Memory B cell (primary cell): ENCODE results near the gene SAP30BP.

Experiments
- ATAC-seq: fragments of 150-1000 bp; cut with Tn5 transposase; 2 replicates; pipeline ENCODE4 v1.10.0; 2021; ENCODE audit warnings: low read depth, mild to moderate bottlenecking, moderate library complexity
- DNase-seq, 2 donors: peaks; one replicate each; pipeline ENCODE4 v3.0.0; 2022; ENCODE audit warnings: low spot score in 2 of 2
- H3K27ac Mint-ChIP-seq: one replicate; pipeline ENCODE4 v1.8.0; 2022; ENCODE audit warnings: mild to moderate bottlenecking, moderate library complexity, mixed read lengths
- H3K27me3 Mint-ChIP-seq: one replicate; pipeline ENCODE4 v1.8.0; 2022; ENCODE audit warnings: mixed read lengths
- H3K36me3 Mint-ChIP-seq: one replicate; pipeline ENCODE4 v1.8.0; 2022; ENCODE audit warnings: mild to moderate bottlenecking, mixed read lengths
- H3K4me1 Mint-ChIP-seq: one replicate; pipeline ENCODE4 v1.8.0; 2022; ENCODE audit warnings: mixed read lengths
- H3K4me3 Mint-ChIP-seq: one replicate; pipeline ENCODE4 v1.8.0; 2022; ENCODE audit warnings: mild to moderate bottlenecking, moderate library complexity, mixed read lengths
- H3K9me3 Mint-ChIP-seq: one replicate; pipeline ENCODE4 v1.8.0; 2022; ENCODE audit warnings: mixed read lengths

The SAP30BP gene

GRCh38 chr17:75649687-75650086, 17.5 kb upstream of the SAP30BP start:
- Mint-ChIP-seq H3K9me3 (no peaks in the 10 kb centered on the region), H3K4me1 (peaks cover 4% of the 10 kb centered on the region), H3K27me3 (no peaks in the 10 kb centered on the region), H3K4me3 (no peak overlapping the region), H3K27ac (no peak overlapping the region), H3K36me3 (peaks cover 19% of the 10 kb centered on the region)
- no peak for DNase-seq
- ATAC-seq = no peak

- Mint-ChIP-seq H3K4me3 (no peak overlapping the region), H3K36me3 (peaks cover 19% of the 10 kb centered on the region), H3K27me3 (no peaks in the 10 kb centered on the region), H3K9me3 (no peaks in the 10 kb centered on the region), H3K27ac (no peak overlapping the region), H3K4me1 (peaks cover 4% of the 10 kb centered on the region)
- no peak for DNase-seq
- ATAC-seq = no peak
These were observed 16.3 kb upstream of the SAP30BP start for GRCh38 chr17:75650874-75651273.

DNA sequence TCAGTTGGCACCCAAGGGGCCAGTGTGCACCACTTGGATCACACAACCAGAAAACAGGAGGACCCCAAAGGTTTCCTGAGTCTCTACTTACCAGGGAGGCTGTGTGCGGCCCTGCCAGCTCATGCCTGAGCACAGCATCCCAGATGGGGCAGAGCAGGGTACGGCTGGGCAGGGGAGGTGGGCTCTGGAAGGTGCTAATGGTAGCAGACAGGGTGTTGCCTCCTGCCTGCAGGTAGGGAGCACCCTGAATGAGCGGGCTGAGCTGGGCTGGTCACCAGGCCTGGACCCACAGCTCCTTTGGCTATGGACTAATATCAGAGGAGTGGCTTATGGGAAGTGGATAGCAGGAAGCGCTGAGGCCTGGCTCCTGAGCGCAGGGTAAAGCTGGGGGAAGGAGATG, 14.8 kb upstream of the SAP30BP start:
- ATAC-seq = no peak
- Mint-ChIP-seq H3K4me1 (peaks cover 4% of the 10 kb centered on the region), H3K9me3 (no peaks in the 10 kb centered on the region), H3K36me3 (peaks cover 19% of the 10 kb centered on the region), H3K27me3 (no peaks in the 10 kb centered on the region), H3K27ac (no peak overlapping the region), H3K4me3 (no peak overlapping the region)
- no peak for DNase-seq

DNA sequence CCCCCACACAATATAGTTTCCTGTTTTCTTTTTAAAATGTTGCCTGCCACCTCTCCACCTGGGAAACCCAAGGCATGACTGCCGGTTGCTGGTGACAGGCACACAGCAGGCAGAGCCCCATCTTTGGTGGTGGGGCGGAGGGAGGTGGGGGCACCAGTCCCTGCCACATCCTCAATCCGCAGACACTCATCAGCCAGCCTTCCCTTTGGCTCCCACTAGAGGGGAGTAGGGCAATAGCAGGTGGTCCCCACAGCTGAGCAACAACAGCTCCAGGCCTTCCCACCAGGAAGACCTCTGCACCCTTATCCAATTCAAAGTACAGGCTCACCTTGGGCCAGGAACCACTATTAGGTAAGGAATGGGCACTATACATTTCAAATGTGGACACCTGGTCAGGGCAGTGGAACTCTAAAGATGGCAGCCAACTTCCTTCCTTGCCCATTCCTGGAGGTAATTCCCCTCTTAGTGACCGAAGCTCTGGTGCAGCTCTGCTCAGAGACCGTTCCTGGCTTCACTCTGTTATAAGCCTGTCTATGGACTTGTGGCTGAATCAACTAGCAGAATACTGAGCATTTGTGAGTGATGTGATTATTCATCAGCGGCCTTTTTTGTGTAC, 14.1 kb upstream of the SAP30BP start:
- DNase-seq = peak in 1 of 2 donors; percentile 29
- Mint-ChIP-seq H3K36me3 (peaks cover 19% of the 10 kb centered on the region), H3K27ac (peak overlapping the region; percentile 23), H3K4me3 (no peak overlapping the region), H3K4me1 (peaks cover 4% of the 10 kb centered on the region), H3K27me3 (no peaks in the 10 kb centered on the region), H3K9me3 (no peaks in the 10 kb centered on the region)
- ATAC-seq = peak; percentile 76

DNA sequence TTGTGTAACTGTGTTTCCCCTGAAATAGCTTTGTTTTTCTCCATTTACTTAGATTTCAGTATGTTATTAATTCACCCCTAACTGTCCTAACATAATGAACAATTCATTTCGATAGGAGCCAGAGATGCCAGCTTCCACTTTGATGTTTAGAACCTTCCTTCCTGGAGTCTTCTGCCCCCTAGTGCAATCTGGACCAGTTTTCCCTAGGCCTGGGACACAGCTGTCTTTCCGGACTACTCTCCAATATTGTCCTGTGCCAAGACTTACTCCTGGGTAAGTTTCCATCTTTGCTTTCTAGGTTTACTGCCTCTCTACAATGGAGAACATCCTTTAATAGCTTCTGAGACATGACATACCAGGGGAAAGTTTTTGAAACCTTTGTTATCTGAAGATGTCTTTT, 13.0 kb upstream of the SAP30BP start:
- H3K27me3 Mint-ChIP-seq = no peaks in the 10 kb centered on the region
- H3K4me1 Mint-ChIP-seq = peaks cover 4% of the 10 kb centered on the region
- ATAC-seq (no peak), DNase-seq (no peak)
- H3K4me3 Mint-ChIP-seq = no peak overlapping the region
- H3K27ac Mint-ChIP-seq = no peak overlapping the region
- peaks cover 20% of the 10 kb centered on the region for H3K36me3 Mint-ChIP-seq
- H3K9me3 Mint-ChIP-seq = no peaks in the 10 kb centered on the region

- no peak overlapping the region for H3K27ac Mint-ChIP-seq
- no peaks in the 10 kb centered on the region for H3K27me3 Mint-ChIP-seq
- peaks cover 14% of the 10 kb centered on the region for H3K36me3 Mint-ChIP-seq
- no peak overlapping the region for H3K4me3 Mint-ChIP-seq
- no peak for ATAC-seq
- no peaks in the 10 kb centered on the region for H3K9me3 Mint-ChIP-seq
- no peak for DNase-seq
- H3K4me1 Mint-ChIP-seq = peaks cover 5% of the 10 kb centered on the region
These were observed 8.9 kb upstream of the SAP30BP start for GRCh38 chr17:75658237-75658636.

GRCh38 chr17:75661531-75661930, 5.6 kb upstream of the SAP30BP start:
- no peak for DNase-seq
- peaks cover 15% of the 10 kb centered on the region for H3K4me1 Mint-ChIP-seq
- no peak overlapping the region for H3K27ac Mint-ChIP-seq
- no peaks in the 10 kb centered on the region for H3K9me3 Mint-ChIP-seq
- H3K27me3 Mint-ChIP-seq = no peaks in the 10 kb centered on the region
- H3K36me3 Mint-ChIP-seq = peaks cover 8% of the 10 kb centered on the region
- ATAC-seq = no peak
- no peak overlapping the region for H3K4me3 Mint-ChIP-seq

DNA sequence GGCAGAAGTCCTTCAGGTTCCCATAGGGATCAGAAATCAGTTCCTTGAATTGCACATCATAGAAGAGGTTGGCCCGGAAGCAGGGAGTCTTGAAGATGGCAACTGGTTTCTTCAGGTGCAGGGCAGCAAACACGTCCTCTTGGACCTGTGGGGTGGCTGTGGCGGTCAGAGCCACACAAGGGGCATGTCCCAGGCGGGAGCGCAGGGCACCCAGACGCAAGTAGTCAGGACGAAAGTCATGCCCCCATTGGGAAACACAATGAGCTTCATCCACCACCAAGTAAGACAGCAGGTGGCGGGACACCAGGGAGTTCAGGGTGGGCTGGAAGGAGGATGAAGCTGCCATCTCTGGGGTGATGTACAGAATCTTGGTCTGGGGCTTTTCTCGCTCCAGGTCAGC, 4.6 kb upstream of the SAP30BP start:
- peaks cover 15% of the 10 kb centered on the region for H3K4me1 Mint-ChIP-seq
- ATAC-seq = no peak

GRCh38 chr17:75664099-75664549, 3.0 kb upstream of the SAP30BP start:
- peaks cover 7% of the 10 kb centered on the region for H3K36me3 Mint-ChIP-seq
- ATAC-seq = peak; percentile 82

More for the DNA sequence above, 4.6 kb upstream of the SAP30BP start:
- no peak for DNase-seq
- Mint-ChIP-seq H3K9me3 (no peaks in the 10 kb centered on the region), H3K4me3 (no peak overlapping the region), H3K27ac (no peak overlapping the region), H3K36me3 (peaks cover 8% of the 10 kb centered on the region), H3K27me3 (no peaks in the 10 kb centered on the region)

DNA sequence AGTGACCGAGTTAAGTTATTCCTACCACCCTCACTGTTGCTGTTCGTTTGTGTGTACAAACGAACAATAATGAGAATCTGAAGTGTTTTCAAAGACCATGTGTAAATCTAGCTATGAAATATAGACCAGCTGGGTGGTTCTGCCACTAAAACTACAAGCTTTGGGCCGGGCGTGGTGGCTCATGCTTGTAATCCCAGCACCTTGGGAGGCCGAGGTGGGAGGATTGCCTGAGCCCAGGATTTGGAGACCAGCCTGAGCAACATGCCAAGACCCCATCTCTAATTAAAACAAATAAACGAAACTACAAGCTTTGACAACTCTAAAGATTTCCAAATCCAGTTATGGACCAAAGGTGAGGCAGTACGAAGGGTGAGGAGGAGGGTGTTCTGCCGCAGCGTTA, 1.2 kb upstream of the SAP30BP start:
- ATAC-seq = no peak
- H3K27ac Mint-ChIP-seq = no peak overlapping the region
- no peaks in the 10 kb centered on the region for H3K27me3 Mint-ChIP-seq
- peaks cover 25% of the 10 kb centered on the region for H3K4me1 Mint-ChIP-seq
- DNase-seq = no peak
- no peaks in the 10 kb centered on the region for H3K9me3 Mint-ChIP-seq
- peak overlapping the region; percentile 32 for H3K4me3 Mint-ChIP-seq
- H3K36me3 Mint-ChIP-seq = peaks cover 15% of the 10 kb centered on the region

More at GRCh38 chr17:75664099-75664549, 3.0 kb upstream of the SAP30BP start:
- Mint-ChIP-seq H3K9me3 (no peaks in the 10 kb centered on the region), H3K4me1 (peaks cover 19% of the 10 kb centered on the region), H3K27me3 (no peaks in the 10 kb centered on the region), H3K27ac (peak overlapping the region; percentile 97), H3K4me3 (peak overlapping the region; percentile 55)
- DNase-seq = peak; percentile 24 to 69

- H3K9me3 Mint-ChIP-seq = no peaks in the 10 kb centered on the region
- H3K4me1 Mint-ChIP-seq = peaks cover 23% of the 10 kb centered on the region
- no peak overlapping the region for H3K27ac Mint-ChIP-seq
- no peak overlapping the region for H3K4me3 Mint-ChIP-seq
- ATAC-seq (no peak), DNase-seq (no peak)
- no peaks in the 10 kb centered on the region for H3K27me3 Mint-ChIP-seq
- H3K36me3 Mint-ChIP-seq = peaks cover 18% of the 10 kb centered on the region
These were observed 687 bp downstream of the SAP30BP start for GRCh38 chr17:75667825-75668224.

DNA sequence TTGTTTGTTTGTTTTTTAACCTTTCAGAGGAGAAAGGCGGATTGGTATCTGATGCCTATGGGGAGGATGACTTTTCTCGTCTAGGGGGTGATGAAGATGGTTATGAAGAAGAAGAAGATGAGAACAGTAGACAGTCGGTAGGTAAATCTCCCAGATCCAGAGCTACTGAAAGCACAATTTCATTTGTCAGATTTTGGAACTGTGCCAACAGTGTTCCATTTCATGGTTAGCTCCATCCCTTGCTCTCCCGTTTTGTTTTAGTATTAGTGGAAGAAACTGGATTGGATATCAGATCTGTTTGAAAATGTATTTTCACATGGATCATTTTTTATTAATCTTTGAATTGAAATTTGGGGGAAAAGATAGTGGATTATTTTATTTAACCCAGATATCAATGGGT, 1.4 kb downstream of the SAP30BP start:
- H3K36me3 Mint-ChIP-seq = peaks cover 18% of the 10 kb centered on the region
- H3K27ac Mint-ChIP-seq = peak overlapping the region; percentile 67
- no peaks in the 10 kb centered on the region for H3K27me3 Mint-ChIP-seq
- H3K4me1 Mint-ChIP-seq = peaks cover 23% of the 10 kb centered on the region
- no peaks in the 10 kb centered on the region for H3K9me3 Mint-ChIP-seq
- no peak for DNase-seq
- H3K4me3 Mint-ChIP-seq = no peak overlapping the region
- no peak for ATAC-seq

DNA sequence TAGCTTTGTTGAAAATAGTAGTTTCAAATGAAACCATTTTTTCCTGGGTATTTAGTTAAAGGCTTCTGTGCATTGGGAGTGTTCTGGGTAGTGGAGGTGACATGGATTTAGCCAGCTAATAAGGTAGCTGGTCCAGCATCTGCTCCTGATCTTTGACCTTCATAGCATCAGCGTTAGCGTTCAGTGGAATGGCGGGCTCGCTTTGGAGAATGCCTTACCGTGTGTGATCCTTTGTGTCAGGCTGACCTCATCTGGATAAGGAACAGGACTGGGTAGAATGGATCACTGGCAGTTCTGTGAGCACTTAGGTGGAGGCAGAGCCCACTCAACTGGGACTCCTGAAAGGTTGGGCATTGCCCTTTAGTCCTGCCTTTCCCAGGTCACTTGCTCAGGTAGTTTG, 3.7 kb downstream of the SAP30BP start:
- Mint-ChIP-seq H3K9me3 (no peaks in the 10 kb centered on the region), H3K4me3 (no peak overlapping the region), H3K4me1 (peaks cover 13% of the 10 kb centered on the region), H3K27ac (no peak overlapping the region), H3K27me3 (no peaks in the 10 kb centered on the region), H3K36me3 (peaks cover 18% of the 10 kb centered on the region)
- DNase-seq = no peak
- ATAC-seq = no peak

DNA sequence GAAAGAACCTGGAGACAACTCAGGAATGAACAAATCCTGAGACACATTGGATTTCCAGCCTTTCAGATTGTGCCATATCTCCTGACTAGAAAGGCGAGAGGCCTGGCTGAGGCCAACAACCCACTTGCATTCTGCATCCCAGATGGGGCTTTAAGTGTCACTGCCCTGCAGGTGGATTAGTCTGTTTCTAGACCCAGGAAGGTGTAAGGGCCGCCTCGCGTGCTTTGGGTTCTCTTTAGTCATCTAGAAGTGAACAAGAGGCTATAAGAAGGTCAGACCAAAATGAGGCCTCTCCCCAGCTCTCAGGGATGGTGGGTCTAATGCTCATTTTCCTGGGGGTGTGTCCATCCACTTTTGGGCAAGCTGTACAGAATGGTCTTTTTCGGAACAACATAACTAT, 4.9 kb downstream of the SAP30BP start:
- DNase-seq (no peak), ATAC-seq (no peak)
- H3K36me3 Mint-ChIP-seq = peaks cover 18% of the 10 kb centered on the region
- H3K27me3 Mint-ChIP-seq = no peaks in the 10 kb centered on the region
- H3K4me1 Mint-ChIP-seq = peaks cover 12% of the 10 kb centered on the region
- H3K4me3 Mint-ChIP-seq = no peak overlapping the region
- H3K9me3 Mint-ChIP-seq = no peaks in the 10 kb centered on the region
- no peak overlapping the region for H3K27ac Mint-ChIP-seq

GRCh38 chr17:75673487-75673886, 6.3 kb downstream of the SAP30BP start:
- ATAC-seq (no peak), DNase-seq (no peak)
- Mint-ChIP-seq H3K27ac (no peak overlapping the region), H3K9me3 (no peaks in the 10 kb centered on the region), H3K27me3 (no peaks in the 10 kb centered on the region), H3K4me3 (no peak overlapping the region), H3K36me3 (peaks cover 15% of the 10 kb centered on the region), H3K4me1 (peaks cover 9% of the 10 kb centered on the region)
